ENCODE measurements around the gene SYNGR4. TPM values are rescaled to one million over a fixed set of nuclear protein-coding genes. Genes with fewer than 3 reads are reported as not detected.

The SYNGR4 gene
- total and polyA plus RNA-seq, 2 donors (not counting 1 experiment from before 2014, with no cell fraction given): not detected

DNA sequence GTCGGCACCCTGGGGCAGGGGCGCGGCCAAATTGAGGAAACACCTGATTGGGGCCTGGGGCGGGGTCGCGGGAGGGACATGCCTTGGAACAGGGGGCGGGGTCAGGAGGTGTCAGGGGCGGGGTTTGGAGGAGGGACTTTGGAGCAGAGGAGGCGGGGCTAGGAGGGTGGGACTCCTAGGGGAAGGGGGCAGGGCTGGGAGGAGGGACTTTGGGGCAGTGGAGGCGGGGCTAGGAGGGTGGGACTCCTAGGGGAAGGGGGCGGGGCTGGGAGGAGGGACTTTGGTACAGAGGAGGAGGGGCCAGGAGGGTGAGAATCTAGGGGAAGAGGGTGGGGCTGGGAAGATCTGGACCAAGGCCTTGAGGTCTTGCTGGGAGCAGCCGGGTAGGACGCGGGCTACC, 51.2 kb downstream of the SYNGR4 start:
- TF ChIP-seq EZH2 (IDR thresholded peaks at IDR 0.05; ENCODE audit: borderline replicate concordance, insufficient read depth, low read depth, low read length, poor library complexity, severe bottlenecking) (no peak), CTCF (IDR thresholded peaks at IDR 0.05) (no peak)
- Mint-ChIP-seq H3K27me3 (peaks cover 36% of the 10 kb centered on the region), H3K4me1 (peaks cover 22% of the 10 kb centered on the region), H3K4me3 (peak overlapping the region; percentile 10), H3K9me3 (ENCODE audit: insufficient read depth) (no peaks in the 10 kb centered on the region), H3K27ac (no peak overlapping the region)
- CTCF ChIA-PET: interaction anchor here (1.8 kb wide), 1 partner anchor 24 kb away, joined by 7 read pairs; the partner anchor contains the start of gene KDELR1
- intact Hi-C loops (cut with micrococcal nuclease): loop anchor here (1.0 kb wide), 1 partner anchor 16 kb away; no protein-coding TSS in a partner anchor
- H3K79me2 ChIP-seq (ENCODE audit: control insufficient read depth, insufficient read depth, low read length): no peaks in the 10 kb centered on the region
- H3K9me3 ChIP-seq (ENCODE audit: control extremely low read depth in 1 of 3, control insufficient read depth in 2 of 3, insufficient read depth in 1 of 3, low read length in 2 of 3): peaks cover 0 to 20% (median 0%) of the 10 kb centered on the region in 3 donors
- no peak overlapping the region for H3K27ac ChIP-seq (ENCODE audit: low read length in 2 of 2)
- WGBS (ENCODE audit: insufficient coverage): 3% methylated on average over 11 of the region's 14 CpGs
- H3K9ac ChIP-seq (ENCODE audit: low read length): peak overlapping the region; percentile 47
- peaks cover 16 to 19% of the 10 kb centered on the region in 2 donors for H3K4me1 ChIP-seq (ENCODE audit: control insufficient read depth in 2 of 2, insufficient read depth in 2 of 2, low read length in 2 of 2)
- DNase-seq (peak; percentile 75), ATAC-seq (ENCODE audit: low read depth) (peak; percentile 70)
- POLR2A ChIA-PET: no interaction called here
- H3K4me2 ChIP-seq (replicated peaks; ENCODE audit: low read depth, low read length, poor library complexity, severe bottlenecking): peak overlapping the region; percentile 79
- H2AFZ ChIP-seq (ENCODE audit: insufficient read depth, low read depth, low read length, poor library complexity, severe bottlenecking): peak overlapping the region; percentile 75
- no peaks in the 10 kb centered on the region for H3K36me3 ChIP-seq (replicated peaks in 1 of 2; ENCODE audit: control extremely low read depth in 1 of 2, control insufficient read depth in 1 of 2, extremely low read depth in 1 of 2, insufficient read depth in 2 of 2, low read length in 1 of 2)
- peak overlapping the region in 2 of 5 experiments; percentile 30 to 54 for H3K4me3 ChIP-seq (ENCODE audit: control extremely low read depth in 1 of 5, extremely low read depth in 1 of 5, insufficient read depth in 1 of 5, low read depth in 2 of 5, low read length in 4 of 5)
- no peaks in the 10 kb centered on the region for H4K20me1 ChIP-seq (ENCODE audit: control insufficient read depth, insufficient read depth, low read length, poor library complexity, severe bottlenecking)
- H3K27me3 ChIP-seq (replicated peaks in 1 of 4; ENCODE audit: control extremely low read depth in 1 of 4, control insufficient read depth in 3 of 4, insufficient read depth in 4 of 4, low read length in 3 of 4): peaks cover 0 to 44% (median 10%) of the 10 kb centered on the region in 4 experiments

DNA sequence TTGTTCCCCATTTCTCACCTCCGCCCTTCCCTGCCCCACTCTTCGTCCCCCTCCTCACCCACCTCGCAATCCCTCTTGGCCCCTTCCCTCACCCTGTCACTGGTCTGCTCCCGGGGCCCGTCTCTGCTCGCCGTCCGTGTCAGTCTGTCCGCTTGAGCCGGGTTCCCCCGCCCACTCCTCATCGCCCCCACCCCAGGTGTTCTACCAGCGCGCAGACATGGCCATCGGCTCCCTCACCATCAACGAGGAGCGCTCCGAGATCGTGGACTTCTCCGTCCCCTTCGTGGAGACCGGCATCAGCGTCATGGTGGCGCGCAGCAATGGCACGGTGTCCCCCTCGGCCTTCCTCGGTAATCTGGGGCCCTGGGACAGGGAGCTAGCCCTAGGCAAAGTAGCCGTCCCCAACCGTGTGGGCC, 51.6 kb downstream of the SYNGR4 start:
- Mint-ChIP-seq H3K4me1 (peaks cover 22% of the 10 kb centered on the region), H3K27ac (no peak overlapping the region), H3K9me3 (ENCODE audit: insufficient read depth) (no peaks in the 10 kb centered on the region), H3K27me3 (peaks cover 33% of the 10 kb centered on the region), H3K4me3 (no peak overlapping the region)
- DNase-seq (no peak), ATAC-seq (ENCODE audit: low read depth) (no peak)
- Histone ChIP-seq H3K9me3 (ENCODE audit: control extremely low read depth in 1 of 3, control insufficient read depth in 2 of 3, insufficient read depth in 1 of 3, low read length in 2 of 3) (peaks cover 0 to 20% (median 0%) of the 10 kb centered on the region in 3 donors), H4K20me1 (ENCODE audit: control insufficient read depth, insufficient read depth, low read length, poor library complexity, severe bottlenecking) (no peaks in the 10 kb centered on the region), H3K4me3 (ENCODE audit: control extremely low read depth in 1 of 5, extremely low read depth in 1 of 5, insufficient read depth in 1 of 5, low read depth in 2 of 5, low read length in 4 of 5) (no peak overlapping the region), H3K27me3 (replicated peaks in 1 of 4; ENCODE audit: control extremely low read depth in 1 of 4, control insufficient read depth in 3 of 4, insufficient read depth in 4 of 4, low read length in 3 of 4) (peaks cover 0 to 44% (median 10%) of the 10 kb centered on the region in 4 experiments), H2AFZ (ENCODE audit: insufficient read depth, low read depth, low read length, poor library complexity, severe bottlenecking) (no peak overlapping the region), H3K27ac (ENCODE audit: low read length in 2 of 2) (no peak overlapping the region), H3K4me1 (ENCODE audit: control insufficient read depth in 2 of 2, insufficient read depth in 2 of 2, low read length in 2 of 2) (peaks cover 16 to 19% of the 10 kb centered on the region in 2 donors), H3K4me2 (replicated peaks; ENCODE audit: low read depth, low read length, poor library complexity, severe bottlenecking) (peak overlapping the region; percentile 79), H3K9ac (ENCODE audit: low read length) (no peak overlapping the region), H3K36me3 (replicated peaks in 1 of 2; ENCODE audit: control extremely low read depth in 1 of 2, control insufficient read depth in 1 of 2, extremely low read depth in 1 of 2, insufficient read depth in 2 of 2, low read length in 1 of 2) (no peaks in the 10 kb centered on the region), H3K79me2 (ENCODE audit: control insufficient read depth, insufficient read depth, low read length) (no peaks in the 10 kb centered on the region)
- WGBS (ENCODE audit: insufficient coverage): 35% methylated on average over 30 of the region's 30 CpGs
- TF ChIP-seq EZH2 (IDR thresholded peaks at IDR 0.05; ENCODE audit: borderline replicate concordance, insufficient read depth, low read depth, low read length, poor library complexity, severe bottlenecking) (no peak), CTCF (IDR thresholded peaks at IDR 0.05) (no peak)
- ChIA-PET CTCF (no interaction called here), POLR2A (no interaction called here)
- intact Hi-C loops (cut with micrococcal nuclease): loop anchor here (1.0 kb wide), 1 partner anchor 17 kb away; no protein-coding TSS in a partner anchor
